GM06990 (cell line): ENCODE results near the gene ZNF750.

ENCODE experiments used
- DNase-seq: peaks from one replicate; pipeline ENCODE4 v3.0.0-alpha.2; 2011; ENCODE audit not compliant: insufficient read length; ENCODE audit errors: extremely low read depth
- H3K27me3 ChIP-seq: replicated peaks from 2 replicates; pipeline ENCODE4 v1.6.0; 2011; ENCODE audit warnings: low read length; ENCODE audit not compliant: control insufficient read depth, insufficient read depth
- H3K36me3 ChIP-seq: 2 replicates; pipeline ENCODE4 v1.5.1; 2011; ENCODE audit warnings: low read length; ENCODE audit not compliant: control insufficient read depth, insufficient read depth
- H3K4me3 ChIP-seq: replicated peaks from 2 replicates; pipeline ENCODE4 v1.5.1; 2011; ENCODE audit warnings: low read depth, mild to moderate bottlenecking, control low read depth, low read length
- TF ChIP-seq, protein P1 (sequence below): IDR thresholded peaks from 2 replicates; pipeline ENCODE4 v1.5.1; 2011; ENCODE audit warnings: low read length, control low read depth, mild to moderate bottlenecking, inconsistent platforms; ENCODE audit not compliant: insufficient read depth, poor library complexity, severe bottlenecking

ZNF750 gene

DNA sequence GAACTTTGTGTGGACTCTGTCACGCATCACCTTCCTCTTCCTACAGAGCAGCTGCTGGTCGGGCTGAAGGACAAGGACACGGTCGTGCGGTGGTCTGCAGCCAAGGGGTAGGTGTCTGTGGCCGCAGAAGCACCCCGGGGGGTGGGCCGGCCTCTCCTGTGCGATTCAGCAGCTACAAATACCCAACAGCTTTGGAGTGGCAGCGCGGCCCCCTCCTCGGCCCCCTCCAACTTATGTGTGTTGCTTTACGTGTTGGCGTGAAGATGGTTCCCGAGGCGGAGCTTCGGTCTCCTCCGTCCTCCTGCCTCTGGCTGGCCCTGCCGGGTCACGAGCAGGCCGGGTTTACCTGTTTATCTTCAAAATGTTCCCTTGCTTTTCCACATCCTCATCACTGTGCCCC lies 32.3 kb downstream of the ZNF750 start:
- Histone ChIP-seq H3K36me3 (peaks cover 6% of the 10 kb centered on the region), H3K4me3 (no peak overlapping the region), H3K27me3 (no peaks in the 10 kb centered on the region)
- TF ChIP-seq, protein P1, sequence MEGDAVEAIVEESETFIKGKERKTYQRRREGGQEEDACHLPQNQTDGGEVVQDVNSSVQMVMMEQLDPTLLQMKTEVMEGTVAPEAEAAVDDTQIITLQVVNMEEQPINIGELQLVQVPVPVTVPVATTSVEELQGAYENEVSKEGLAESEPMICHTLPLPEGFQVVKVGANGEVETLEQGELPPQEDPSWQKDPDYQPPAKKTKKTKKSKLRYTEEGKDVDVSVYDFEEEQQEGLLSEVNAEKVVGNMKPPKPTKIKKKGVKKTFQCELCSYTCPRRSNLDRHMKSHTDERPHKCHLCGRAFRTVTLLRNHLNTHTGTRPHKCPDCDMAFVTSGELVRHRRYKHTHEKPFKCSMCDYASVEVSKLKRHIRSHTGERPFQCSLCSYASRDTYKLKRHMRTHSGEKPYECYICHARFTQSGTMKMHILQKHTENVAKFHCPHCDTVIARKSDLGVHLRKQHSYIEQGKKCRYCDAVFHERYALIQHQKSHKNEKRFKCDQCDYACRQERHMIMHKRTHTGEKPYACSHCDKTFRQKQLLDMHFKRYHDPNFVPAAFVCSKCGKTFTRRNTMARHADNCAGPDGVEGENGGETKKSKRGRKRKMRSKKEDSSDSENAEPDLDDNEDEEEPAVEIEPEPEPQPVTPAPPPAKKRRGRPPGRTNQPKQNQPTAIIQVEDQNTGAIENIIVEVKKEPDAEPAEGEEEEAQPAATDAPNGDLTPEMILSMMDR = no peak
- no peak for DNase-seq

DNA sequence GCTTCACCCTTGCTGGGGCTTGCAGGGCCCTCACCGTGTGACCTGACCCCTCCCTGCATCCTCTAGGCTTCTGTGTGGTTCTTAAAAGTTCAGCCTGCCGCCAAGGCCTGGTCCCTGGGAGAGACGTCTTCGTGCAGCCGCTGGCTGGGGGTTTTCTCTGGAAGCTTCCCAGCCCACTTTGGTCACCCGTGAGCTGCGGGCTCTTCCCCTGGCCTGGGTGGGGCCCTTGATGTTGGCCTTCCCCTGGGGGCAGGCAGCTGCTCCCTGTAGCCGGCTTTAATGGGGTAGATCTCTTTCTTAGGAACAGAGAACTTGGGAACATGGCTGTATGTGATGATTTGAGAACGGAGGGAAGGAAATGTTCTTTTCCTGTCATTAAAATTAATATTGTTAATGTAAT lies 32.7 kb downstream of the ZNF750 start:
- H3K27me3 ChIP-seq = no peaks in the 10 kb centered on the region
- DNase-seq = no peak
- H3K36me3 ChIP-seq = peaks cover 6% of the 10 kb centered on the region
- TF ChIP-seq, protein P1 = no peak
- H3K4me3 ChIP-seq = no peak overlapping the region

DNA sequence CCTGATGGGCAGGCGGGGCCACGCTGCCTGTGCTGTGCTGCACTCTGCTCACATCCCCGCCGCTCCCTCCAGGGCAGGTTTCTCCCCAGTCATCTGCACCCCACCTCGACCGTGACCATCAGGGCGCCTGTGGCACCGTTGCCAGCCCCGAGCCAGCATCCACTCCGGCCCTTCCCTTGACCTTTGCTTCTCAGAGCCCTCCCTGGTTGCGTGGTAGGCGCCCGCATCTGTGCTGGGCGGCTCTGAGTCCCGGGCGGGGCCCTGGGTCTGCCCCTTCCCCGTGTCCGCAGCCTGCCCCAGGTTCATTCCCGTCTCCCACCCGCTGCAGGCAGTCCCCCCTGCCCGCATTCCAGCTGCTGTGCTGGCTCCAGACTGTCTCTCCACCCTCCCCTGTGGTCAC lies 33.2 kb downstream of the ZNF750 start:
- TF ChIP-seq, protein P1 = no peak
- Histone ChIP-seq H3K27me3 (no peaks in the 10 kb centered on the region), H3K36me3 (peaks cover 8% of the 10 kb centered on the region), H3K4me3 (no peak overlapping the region)
- DNase-seq = no peak

DNA sequence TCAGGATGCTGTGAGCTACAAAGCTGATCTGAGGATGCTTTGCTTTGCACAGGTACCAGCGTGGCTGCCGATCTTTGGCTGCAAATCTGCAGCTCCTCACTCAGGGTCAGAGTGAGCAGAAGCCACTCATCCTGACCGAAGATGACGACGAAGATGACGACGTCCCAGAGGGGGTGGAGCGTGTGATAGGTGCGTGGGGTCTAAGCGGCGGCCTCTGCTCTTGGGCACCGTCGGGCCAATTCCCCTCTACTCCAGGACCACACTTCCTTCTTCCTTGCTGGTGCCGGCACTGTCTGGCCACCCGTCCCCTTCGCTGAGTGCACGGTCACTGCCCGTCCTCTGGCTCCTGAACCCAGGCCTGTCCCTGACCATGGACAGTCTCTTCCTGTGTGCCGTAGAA lies 34.0 kb downstream of the ZNF750 start:
- H3K27me3 ChIP-seq = no peaks in the 10 kb centered on the region
- H3K4me3 ChIP-seq = no peak overlapping the region
- peaks cover 9% of the 10 kb centered on the region for H3K36me3 ChIP-seq
- TF ChIP-seq, protein P1 = no peak
- DNase-seq = no peak

DNA sequence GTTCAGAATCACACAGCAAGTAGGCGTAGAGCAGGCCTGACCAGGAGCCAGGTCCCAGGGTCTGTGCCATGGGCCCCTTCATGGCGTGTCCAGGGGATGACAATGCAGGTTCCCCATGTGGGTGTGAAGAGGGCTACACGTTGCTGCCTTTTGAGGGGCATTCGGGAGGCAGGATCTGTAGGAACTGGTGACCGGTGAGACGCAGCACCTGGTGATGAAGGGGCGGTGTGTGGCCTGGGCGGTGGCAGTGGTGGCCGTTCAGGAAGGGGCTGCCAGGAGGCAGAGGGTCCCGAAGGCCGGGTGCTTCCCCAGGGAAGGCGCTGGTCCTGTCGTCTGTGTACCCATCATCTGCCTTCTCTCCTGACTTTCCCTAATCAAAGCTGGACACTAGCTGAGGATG lies 34.6 kb downstream of the ZNF750 start:
- peaks cover 12% of the 10 kb centered on the region for H3K36me3 ChIP-seq
- TF ChIP-seq, protein P1 = no peak
- no peak overlapping the region for H3K4me3 ChIP-seq
- DNase-seq = no peak
- H3K27me3 ChIP-seq = no peaks in the 10 kb centered on the region
